Measurements from ENCODE around the gene NOP9. TPM values are rescaled to one million over a fixed set of nuclear protein-coding genes. Genes with fewer than 3 reads are reported as not detected.

Gene NOP9
- total RNA-seq, 4 donors from 2014 or later = 17.0 to 24.9 (median 20.4) TPM

DNA sequence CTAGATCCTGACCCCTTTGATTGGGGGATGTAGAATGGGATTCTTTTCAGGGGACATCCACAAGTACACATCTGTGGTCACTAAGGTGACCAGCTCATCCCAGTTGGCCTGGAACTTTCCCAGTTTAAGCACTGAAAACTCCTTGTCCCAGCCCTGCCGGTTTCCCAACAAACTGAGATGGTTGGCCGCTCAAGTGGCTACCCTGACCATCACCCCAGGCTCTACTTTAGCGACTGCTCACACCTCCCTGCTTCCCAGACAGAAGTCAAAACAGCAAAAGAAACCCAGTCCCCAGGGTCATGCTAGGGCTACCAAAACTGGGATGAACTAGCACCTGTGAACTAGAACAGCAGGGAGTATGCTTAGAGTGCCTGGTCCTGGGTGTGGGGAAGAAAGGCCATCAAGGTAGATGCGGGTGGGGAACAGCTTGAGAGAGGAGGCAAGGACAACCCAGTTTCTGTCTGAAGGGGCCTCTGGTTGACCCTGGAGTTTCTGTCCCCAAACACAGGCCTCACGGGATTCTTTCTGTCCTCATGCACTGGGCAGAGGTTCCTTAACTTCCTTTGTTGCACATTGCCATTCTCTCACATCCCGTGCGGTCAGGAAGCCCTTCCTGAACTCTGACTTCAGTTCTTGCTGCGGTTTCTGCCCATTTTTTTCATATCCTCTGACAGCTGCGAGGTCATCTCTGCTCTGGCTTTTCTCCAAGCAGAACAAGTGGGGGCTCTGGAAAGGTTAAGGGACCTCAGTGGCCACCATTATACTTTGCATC lies 13.3 kb downstream of the NOP9 start:
- Histone ChIP-seq H3K27me3 (peaks cover 0 to 13% of the 10 kb centered on the region in 2 donors), H3K9me3 (no peaks in the 10 kb centered on the region), H3K4me1 (peaks cover 0 to 82% (median 34%) of the 10 kb centered on the region in 4 donors), H3K27ac (peak overlapping the region in 3 of 4 donors; percentile 79 to 90 (median 80)), H3K36me3 (peaks cover 0 to 3% (median 0%) of the 10 kb centered on the region in 3 donors), H3K4me3 (no peak overlapping the region)
- WGBS, 2 donors = 56 to 58% methylated on average over 9 of the region's 9 CpGs
- TF ChIP-seq CTCF (IDR thresholded peaks at IDR 0.05) = no peak
- no peak for TF ChIP-seq POLR2A (IDR thresholded peaks at IDR 0.05)
- TF ChIP-seq EP300 (IDR thresholded peaks at IDR 0.05) = peak; percentile 16 to 73
- no peak for DNase-seq (ENCODE audit: low spot score in 2 of 2)

- H3K9me3 ChIP-seq = no peaks in the 10 kb centered on the region
- peaks cover 0 to 16% of the 10 kb centered on the region in 2 donors for H3K27me3 ChIP-seq
- WGBS, 2 donors = 63 to 82% methylated on average over 2 of the region's 2 CpGs
- DNase-seq (ENCODE audit: low spot score in 2 of 2) = no peak
- no peak for TF ChIP-seq CTCF (IDR thresholded peaks at IDR 0.05)
- TF ChIP-seq POLR2A (IDR thresholded peaks at IDR 0.05) = no peak
- H3K4me3 ChIP-seq = no peak overlapping the region
- H3K27ac ChIP-seq = peak overlapping the region in 2 of 4 donors; percentile 48 to 79
- H3K4me1 ChIP-seq = peaks cover 0 to 74% (median 34%) of the 10 kb centered on the region in 4 donors
- H3K36me3 ChIP-seq = no peaks in the 10 kb centered on the region
Observed at GRCh38 chr14:24313913-24314312, 14.3 kb downstream of the NOP9 start.

DNA sequence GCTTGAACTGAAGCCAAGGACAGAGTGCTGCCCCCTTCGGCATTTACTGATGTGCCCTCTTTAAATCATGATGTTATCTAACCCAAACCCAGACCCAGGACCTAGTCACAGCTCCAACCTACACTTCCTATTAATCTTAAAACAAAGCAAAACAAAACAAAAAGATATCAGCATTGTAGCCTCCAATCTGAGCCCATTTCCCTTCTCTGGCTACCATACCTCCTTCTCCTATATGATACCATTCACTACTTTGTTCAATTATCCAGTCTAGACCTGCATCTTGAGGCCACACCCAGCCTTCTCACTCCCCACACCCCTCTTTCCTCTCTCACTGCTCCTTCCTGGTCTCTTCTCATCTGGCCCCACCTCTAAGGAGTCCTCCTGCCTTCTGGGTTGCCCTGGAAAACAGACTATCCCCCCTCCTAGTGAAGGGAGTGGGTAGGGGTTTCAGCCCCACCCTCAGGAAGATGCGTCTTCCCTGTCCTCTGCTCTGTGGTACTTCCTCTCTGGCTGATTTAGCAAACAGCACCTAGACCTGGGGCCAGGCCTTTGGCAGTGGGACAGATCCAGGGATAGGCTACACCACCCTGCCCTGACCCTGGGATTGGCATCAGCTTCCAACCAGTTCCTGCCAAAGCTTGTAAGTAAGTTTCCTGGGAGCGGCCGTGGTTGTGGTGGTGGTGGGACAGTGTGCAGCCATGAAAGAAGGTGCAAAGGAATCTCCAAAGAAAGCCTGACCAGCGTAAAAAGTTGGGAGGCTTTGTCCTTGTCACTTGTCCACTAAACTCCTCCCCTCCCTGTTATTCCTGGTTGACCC lies 14.9 kb downstream of the NOP9 start:
- no peak for DNase-seq (ENCODE audit: low spot score in 2 of 2)
- H3K36me3 ChIP-seq = no peaks in the 10 kb centered on the region
- H3K27me3 ChIP-seq = peaks cover 0 to 20% of the 10 kb centered on the region in 2 donors
- H3K4me3 ChIP-seq = no peak overlapping the region
- no peaks in the 10 kb centered on the region for H3K9me3 ChIP-seq
- H3K4me1 ChIP-seq = peaks cover 0 to 71% (median 33%) of the 10 kb centered on the region in 4 donors
- no peak for TF ChIP-seq EP300 (IDR thresholded peaks at IDR 0.05)
- TF ChIP-seq CTCF (IDR thresholded peaks at IDR 0.05) = no peak
- 66 to 76% methylated on average over 5 of the region's 5 CpGs for WGBS, 2 donors
- peak overlapping the region in 2 of 4 donors; percentile 32 to 79 for H3K27ac ChIP-seq

GRCh38 chr14:24315243-24315806 lies 15.7 kb downstream of the NOP9 start:
- 78 to 83% methylated on average over 10 of the region's 10 CpGs for WGBS, 2 donors
- Histone ChIP-seq H3K9me3 (no peaks in the 10 kb centered on the region), H3K36me3 (no peaks in the 10 kb centered on the region), H3K27ac (peak overlapping the region in 1 of 4 donors; percentile 79), H3K4me3 (no peak overlapping the region), H3K4me1 (peaks cover 0 to 63% (median 27%) of the 10 kb centered on the region in 4 donors), H3K27me3 (peaks cover 0 to 22% of the 10 kb centered on the region in 2 donors)
- TF ChIP-seq POLR2A (IDR thresholded peaks at IDR 0.05) = no peak
- no peak for TF ChIP-seq CTCF (IDR thresholded peaks at IDR 0.05)
- TF ChIP-seq EP300 (IDR thresholded peaks at IDR 0.05) = no peak
- no peak for DNase-seq (ENCODE audit: low spot score in 2 of 2)
